Measurements from ENCODE around the gene PTBP3.

Gene PTBP3

DNA sequence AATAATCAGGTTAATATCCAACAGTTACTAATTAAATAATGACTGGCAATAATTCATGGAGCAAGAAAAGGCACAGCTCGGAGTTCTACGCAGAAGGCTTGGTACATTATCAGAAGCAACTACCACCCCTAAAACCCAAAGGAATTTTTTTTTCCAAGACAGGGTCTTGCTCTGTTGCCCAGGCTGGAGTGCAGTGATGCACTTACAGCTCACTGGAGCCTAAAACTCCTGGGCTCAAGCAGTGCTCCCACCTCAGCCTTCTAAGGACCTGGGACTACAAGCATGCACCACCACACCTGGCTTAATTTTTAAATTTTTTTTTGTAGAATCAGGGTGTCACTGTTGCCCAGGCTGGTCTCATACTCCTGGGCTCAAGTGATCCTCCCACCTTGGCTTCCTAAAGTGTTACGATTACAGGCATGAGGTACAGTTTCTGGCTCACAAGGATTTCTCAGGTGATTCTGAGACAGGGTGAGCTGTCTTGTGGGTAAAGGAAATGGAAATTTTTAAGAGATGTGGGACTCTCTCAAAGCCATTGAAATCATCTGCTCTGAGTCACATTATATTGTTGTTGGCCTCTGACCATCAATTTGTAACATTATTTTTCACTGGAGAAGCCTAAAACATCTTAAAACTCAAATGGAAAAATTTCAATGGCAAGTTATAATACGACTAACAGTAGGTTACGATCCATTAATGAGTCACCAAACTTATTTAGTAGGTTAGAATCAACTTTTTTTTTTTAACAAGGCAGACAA, 26.8 kb upstream of the PTBP3 start:
- no peak for DNase-seq

DNA sequence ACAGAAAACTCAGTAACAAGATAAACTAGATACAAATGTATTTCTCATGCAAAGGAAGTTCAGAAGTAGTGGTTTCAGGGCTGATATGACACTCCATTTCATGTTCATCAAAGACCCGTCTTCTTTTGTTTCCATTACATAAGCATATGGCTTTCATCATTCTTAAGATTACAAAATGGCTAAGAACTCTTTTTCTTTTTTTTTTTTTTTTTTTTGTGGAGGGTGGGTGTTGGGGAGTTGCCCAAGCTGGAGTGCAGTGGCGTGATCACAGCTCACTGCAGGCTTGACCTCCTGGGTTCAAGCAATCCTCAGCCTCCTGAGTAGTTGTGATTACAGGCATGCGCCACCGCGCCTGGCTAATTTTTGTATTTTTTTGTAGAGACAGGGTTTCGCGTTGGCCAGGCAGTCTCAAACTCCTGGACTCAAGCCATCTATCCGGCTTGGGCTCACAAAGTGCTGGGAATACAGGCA, 22.0 kb upstream of the PTBP3 start:
- DNase-seq, result no peak

DNA sequence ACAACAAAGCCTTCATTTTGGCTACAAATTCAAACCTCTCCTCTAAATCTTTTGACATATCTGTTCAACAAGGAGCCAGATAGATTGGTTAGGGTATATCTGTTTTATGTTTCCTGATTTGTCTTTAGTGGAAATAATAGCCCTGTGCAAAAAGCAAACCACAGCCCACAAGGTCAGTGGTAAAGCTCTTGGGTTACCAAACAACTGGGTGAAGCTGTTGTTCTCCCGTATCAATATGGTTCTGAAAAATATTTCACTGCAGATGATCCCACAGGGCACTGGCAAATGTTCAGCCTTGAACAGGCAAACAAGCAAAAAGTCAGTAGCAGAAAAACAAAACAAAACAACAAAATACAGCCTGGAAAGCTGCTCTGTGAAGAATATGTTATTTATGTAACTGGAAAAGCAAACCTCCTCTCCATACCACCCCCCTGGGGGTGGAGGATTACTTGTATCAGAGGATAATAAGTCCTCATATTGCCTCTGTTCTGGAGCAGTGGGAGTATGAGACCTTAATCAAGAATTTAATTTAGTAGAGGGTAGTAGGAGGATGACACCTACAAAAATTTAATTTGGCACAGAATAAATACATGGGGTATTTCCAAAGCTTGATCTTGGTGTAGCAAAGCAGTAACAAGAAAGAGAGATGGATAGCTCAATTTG, 20.8 kb upstream of the PTBP3 start:
- DNase-seq, result peak; percentile 6

DNA sequence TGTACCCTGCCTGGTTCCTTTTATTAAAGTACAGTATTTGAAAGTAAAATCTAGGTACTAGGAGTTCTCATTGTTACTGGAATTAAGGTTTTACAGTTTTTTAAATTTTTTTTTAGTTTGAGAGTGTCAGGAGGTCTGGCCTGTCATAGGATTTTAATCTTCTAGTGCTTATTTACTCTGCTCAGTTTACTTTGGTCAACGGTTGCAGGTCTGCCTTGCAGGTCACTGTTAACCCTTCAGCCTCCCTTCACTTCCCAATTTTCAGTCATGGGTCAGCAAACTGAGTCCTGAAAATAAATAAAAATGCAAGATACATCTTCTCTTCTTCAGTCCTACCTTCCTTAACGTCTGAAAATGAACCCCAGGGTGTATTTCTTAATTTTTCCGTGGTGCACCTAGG, 18.8 kb upstream of the PTBP3 start:
- DNase-seq, result no peak

DNA sequence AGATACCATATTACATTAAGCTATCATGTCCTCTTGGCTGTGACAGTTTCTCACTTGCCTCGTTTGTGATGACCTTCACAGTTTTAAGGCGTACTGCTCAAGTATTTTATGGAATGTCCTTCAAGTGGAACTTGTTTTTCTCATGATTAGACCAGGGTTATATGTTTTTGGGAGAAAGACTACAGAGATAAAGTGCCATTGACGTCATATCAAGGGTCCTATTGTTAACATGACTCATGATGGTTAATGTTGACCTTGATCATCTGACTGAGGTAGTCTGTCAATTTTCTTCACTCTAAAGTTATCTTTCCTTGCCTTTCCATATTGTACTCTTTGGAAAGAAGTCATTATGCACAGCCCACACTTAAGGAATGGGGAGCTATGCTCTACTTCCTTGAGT, 17.8 kb upstream of the PTBP3 start:
- no peak for DNase-seq

DNA sequence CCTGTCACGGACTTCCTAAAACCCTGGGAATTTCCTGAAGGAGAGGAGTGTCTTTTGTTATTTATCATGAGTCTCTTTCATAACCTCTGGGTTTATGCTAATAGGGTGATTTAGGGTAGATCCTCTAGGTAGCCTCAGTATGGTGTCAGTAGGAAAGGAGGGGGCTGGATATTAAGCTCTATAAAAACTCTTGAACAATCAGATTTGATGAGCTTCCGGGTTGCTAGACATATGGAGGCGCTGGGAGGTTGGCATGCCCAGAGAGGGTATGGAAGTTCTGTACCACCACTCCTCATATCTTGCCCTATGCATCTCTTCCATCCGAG, 15.6 kb upstream of the PTBP3 start:
- DNase-seq, result no peak

DNA sequence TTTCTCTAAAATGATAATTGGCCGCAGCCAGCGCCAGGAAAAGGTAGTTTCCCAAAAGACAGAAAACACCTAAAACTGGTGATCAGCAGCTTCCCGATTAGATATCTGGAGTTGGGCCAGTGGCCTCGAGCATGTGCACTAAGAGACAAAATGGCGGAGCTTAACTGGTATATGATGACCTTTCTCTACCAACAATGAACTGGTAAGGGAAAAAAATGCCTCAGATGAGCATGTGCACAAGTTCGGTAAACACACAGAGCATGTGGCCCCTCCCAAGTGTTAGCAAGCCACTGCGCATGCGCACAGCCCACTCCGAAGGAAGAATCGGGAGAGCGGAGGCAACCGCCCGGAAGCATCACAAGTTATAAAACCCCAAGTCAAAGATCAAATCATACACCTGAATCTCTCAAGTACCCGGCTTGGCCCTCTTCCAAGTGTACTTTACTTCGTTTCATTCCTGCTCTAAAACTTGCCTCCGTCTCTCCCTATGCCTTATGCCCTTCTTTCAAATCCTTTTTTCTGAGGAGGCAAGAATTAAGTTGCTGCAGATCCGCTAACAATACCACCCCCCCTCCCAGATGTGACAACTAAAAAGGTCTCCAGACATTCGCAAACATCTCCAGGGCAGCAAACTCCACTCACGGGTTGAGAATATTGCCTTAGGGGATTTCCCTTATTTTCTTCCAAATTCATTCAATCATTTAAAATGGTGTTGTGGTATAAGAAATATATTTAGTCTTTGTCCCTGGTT, 15.0 kb upstream of the PTBP3 start:
- no peak for DNase-seq

DNA sequence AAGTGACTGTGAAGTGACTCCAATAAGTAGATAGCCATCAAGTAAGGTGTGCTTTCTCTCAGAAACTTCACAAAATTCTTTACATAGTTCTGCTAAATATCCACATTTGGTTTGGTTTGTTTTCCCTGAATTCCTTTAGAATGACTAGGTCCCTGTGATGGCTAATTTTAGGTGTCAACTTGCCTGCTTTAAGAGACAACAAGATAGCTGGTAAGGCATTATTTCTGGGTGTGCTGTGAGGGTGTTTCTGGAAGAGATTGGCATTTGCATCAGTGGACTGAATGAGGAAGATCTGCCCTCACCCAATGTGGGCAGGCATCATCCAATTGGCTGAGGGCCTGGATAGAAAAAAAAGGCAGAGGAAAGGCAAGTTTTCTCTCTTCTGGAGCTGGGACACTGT, 8.3 kb upstream of the PTBP3 start:
- DNase-seq, result no peak

DNA sequence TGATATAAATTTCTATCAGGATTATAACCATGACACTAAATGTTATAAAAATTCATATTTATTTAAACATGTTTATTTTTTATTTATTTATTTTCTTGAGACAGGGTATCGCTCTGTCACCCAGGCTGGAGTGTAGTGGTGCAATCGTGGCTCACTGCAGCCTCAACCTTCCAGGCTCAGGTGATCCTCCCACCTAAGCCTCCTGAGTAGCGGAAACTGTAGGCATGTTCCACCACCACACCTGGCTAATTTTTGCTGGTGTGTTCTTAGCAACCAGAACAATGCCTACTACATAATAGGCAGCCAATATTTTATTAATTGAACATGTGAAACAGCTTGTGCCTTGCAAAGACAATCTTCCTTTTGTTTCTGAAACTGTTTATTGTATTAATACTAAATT, 6.5 kb upstream of the PTBP3 start:
- no peak for DNase-seq

DNA sequence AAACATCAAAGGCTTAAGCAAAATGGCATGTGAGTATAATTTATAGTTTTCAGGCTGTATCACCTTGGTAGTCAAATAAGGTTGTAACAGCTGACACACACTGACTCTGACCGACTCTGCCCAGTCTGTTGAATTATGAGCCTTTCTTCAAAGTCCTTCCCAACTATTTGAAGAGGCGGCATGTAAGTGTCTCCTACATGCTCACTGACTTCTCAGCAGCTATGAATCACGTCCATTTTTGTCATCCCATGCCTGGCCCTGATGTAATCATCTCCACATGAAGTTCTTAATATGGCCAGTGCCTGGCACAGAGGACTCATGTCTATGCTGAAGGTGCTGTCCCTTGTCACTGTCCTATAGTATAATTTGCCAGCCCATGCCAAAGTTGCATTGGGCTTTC, 5.1 kb upstream of the PTBP3 start:
- no peak for DNase-seq

DNA sequence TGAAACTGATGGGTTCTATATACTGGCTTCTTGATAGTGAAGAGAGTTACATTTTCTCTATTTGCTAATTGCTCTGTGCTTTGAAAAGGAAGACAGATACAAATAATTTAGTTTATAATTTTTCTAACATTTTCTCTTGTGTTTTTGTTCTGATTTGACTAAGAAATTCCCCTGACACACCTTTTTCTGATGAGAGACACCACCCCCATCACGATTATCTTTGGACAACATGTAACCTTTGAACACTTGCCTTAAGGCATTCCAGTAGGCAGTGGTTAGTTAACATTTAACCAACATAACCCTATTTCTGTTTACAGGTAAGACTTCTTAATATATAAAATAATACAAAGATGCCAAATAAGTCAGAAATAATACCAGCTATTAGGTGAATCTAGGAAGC, 4.1 kb upstream of the PTBP3 start:
- no peak for DNase-seq

DNA sequence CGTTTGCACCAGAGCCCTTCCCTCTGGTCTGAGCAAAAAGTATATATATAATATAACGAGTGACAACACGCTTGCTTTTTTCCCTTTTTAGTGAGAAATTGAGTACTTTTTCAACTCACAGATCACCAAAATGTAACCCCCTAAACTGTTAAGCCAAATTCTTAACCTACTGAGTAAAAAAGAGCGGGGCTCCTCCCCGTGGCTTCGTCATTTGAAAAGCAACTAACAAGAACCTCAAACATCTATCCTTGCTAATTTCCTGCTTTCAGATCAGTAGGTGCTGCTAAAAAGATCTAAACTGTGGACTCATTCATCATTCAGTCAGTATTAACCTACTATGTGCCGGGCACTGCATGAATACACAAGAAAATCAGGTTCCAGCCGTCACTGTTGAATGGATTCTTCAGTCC, 1.0 kb upstream of the PTBP3 start:
- DNase-seq, result no peak

DNA sequence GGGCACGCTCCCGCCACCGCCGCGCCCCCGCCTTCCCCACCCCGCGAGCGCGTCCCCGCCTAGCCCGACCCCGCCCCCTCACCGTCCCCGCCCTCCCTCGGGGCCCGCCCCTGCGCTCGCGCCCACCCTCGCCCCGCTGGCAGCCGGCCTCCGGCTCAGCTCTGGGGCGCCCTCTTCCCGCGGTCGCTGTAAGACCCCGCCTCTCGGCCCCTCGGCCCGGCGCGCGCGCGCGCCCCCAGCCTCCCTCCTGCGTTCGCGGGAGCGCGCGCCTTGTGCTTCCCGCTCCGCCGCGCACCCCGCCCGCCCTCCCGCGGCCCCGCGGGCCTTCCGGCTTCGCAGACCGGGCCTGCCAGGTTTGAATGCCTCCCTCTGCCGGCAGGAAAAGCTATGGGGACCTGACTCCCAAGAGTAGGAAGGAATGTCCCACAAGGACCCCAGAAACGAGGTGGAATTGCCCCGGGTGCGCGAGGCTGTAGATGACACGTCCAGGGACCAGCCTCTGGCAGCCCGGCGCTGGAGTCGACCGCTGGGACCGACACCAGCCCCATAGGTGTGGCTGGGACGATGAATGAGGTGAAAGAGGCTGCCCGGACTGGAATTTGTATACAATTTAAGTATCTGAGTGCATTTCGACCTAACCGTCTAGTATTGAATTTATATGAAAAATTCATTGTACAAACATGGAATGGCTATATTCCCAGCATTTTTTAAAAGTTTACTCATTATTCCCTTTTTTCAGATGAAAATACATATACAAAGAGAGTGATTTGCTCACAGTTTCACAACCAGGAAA, 416 bp upstream of the PTBP3 start:
- peak; percentile 77 for DNase-seq

DNA sequence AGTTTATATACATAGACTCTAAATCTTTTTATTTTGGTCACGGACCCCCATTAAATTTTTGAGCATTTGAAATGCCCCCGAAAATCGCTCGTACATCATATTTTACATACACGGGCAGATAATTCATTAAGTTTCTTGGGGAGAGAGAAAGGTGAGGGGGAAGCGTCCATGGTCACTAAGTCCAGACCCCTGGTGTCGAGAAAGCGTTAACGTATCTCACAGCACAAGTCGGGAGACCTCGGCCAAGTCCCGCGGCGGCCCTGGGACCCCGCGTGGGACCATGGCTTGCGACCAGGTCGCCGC, 794 bp downstream of the PTBP3 start:
- DNase-seq, result peak; percentile 51

DNA sequence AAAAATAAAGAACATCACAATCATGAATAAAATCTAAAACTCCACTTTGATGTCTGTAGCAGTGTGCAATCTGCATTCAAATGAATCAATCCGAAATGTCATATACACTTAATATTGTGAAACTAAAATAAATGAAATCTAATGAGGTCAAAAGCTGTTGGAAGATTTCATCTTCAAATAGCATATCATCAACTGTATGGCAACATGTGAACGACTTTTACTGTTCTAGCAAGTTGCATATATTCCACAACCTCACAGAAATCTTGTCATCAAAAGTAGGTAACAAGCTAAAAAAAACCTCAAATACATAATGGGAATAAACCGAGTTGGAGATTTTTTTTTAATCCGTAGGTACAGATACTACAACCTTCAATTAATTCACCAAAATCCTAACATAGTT, 1.2 kb downstream of the PTBP3 start:
- DNase-seq, result no peak

DNA sequence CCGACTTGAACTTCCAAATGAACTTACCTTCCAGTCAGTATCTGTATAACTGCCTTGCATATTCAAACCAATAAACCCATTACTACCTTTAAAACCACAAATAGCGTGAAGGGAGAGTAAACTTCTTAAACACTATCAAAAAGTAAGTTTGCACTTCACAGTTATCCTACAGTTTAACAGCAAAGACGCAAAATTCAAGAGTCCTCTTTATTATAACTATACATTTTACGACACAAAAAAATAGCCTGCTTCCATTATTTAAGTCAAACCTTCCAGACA, 1.8 kb downstream of the PTBP3 start:
- no peak for DNase-seq

DNA sequence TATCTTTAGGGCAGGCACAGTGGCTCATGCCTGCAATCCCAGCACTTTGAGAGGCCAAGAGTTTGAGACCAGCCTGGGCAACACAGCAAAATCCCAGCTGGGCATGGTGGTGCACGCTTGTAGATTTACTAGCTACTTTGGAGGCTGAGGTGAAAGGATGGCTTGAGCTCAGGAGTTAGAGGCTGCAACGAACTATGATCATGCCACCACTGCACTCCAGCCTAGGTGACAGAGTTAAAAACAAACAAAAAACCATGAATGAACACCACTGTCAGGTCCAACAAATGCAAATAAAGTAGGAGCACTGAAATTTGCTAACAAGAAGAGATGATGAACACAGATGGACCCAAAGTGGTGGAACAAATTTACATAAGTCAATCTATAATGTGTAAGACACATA, 4.9 kb downstream of the PTBP3 start:
- DNase-seq, result no peak

DNA sequence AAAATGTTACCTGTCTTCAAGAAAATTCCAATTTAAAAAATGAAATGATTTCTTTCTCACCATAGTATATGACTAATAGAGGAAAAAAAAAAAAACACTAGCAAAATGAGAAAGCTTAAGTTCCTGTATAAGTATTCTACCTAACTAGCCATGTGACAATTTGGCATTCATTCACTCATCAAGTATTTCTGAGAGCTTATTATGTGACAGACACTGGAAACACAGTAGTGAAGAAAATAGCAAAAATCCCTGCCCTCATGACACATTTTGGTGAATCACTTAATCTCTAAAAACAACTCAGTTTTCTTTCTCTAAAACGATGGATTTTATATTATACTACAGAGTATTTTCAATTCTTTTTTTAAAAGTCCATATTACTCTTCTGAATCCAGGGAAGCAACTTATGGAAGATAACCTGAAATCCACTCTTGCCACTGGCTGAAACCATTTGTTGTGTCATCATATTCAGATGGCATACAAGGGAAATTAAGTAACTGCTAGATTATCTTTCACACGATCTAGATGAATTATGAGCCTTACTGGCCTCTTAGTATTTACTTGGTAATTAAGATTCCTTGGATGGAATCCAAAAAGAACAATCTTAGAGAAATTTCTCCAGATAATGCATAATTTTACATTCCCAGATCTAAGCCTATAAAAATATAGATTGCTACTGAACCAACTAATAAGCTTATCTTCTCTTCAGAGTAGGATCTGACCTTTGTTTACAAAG, 5.5 kb downstream of the PTBP3 start:
- DNase-seq, result peak; percentile 84

DNA sequence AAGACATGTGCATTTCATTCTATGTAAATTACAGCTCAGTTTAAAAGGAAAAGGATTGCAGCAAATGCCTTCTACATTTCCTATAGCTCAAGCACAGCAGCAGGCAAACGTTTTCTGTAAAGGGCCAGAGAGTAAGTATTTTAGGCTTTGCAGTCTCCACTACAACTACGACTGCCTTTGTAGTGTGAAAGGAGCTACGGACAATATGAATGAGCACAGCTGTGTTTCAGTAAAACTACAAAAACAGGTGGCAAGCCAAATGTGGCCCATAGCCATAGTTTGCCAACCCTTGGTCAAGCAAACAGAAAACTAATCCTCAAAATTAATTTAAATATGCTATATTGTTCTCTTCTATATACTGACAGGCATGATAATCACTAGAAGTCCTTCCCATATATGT, 7.2 kb downstream of the PTBP3 start:
- no peak for DNase-seq

DNA sequence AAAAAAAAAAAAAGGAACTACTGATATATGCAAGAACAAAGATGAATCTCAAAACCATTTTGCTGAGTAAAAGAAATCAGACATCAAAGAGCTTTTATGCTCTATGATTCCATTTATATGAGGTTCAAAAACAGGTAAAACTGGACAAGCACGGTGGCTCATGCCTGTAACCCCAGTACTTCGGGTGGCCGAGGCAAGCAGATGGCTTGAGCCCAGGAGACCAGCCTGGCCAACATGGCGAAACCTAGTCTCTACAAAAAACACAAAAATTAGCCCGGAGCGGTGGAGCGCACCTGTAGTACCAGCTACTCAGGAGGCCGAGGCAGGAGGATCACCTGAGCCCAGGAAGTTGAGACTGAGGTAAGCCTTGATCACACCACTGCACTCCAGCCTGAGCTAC, 7.8 kb downstream of the PTBP3 start:
- no peak for DNase-seq

DNA sequence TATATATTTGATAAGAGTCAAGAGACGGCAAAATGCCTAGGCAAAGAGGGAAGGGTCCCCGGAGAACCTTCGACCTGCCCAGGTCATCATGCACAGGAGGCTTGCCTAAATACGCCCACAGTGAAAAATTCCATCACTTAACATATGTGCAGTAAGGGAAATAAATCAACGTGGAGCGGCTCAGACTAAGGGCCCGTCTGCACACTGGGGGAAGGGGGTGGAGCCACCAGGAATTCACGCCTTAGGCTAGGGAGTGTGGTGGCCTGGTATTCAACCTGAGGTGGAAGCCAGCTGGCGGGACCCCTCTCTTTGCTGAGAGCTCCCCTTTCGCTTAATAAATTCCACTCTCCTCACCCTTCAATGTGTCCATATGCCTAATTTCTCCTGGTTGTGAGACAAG, 8.3 kb downstream of the PTBP3 start:
- DNase-seq, result no peak

DNA sequence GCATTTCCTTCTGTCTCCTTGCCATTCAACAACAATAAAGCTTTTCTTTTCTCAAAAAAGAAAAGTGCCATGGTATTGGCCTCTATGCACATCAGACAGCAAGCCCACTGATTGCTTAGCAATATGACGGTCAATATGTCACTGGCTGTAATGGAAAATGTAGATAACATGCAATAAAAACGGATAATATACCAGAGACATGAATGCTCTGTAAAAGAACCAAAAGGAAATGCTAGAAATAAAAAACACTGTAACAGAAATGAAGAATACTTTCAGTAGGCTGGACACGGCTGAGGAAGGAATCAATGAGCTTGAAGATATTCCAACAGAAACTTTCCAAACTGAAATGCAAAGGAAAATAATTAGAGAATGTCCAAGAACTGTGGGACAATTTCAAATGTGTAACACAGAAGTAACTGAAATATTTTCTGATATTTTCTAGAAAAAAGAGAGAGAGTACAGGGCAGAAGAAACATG, 10.0 kb downstream of the PTBP3 start:
- DNase-seq, result no peak
